Measurements from ENCODE around the gene NXPH2.

NXPH2 gene

DNA sequence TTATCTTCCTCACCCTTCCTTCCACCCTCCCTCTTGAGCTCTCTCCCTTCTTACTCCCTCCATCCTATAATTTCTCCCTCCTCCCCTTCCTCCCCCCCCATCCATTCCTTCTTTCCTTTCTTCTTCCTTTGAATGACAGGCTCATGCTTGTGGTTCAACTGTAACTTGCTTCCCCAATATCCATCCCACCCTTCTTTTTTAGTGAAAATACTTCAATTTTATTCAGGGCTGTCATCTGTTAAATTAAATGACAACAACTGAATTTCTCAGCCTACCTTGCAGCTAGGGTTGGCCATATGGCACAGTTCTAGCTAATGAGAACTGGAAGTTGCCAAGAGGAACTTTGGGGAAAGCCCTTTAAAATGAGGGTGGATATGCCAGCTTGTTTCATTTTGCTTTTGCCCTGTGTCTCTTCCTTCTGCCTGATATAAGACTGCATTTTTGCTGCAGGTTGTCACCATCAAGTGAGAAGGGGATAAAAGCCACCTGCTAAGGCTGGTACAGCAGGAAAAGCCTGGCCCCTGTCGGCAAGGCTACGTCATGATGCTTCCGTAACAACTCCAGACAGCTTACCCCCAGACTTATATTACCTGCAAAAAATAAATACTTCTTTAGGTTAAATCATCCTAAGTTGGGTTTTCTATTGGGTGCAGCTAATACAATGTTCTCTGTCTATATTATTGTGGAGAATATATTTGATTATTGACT, 121.8 kb downstream of the NXPH2 start:
- Histone ChIP-seq H3K4me1 (ENCODE audit: low read length) (no peaks in the 10 kb centered on the region), H3K4me2 (ENCODE audit: low read length) (no peak overlapping the region), H3K27ac (ENCODE audit: low read length) (no peak overlapping the region), H3K79me2 (ENCODE audit: low read length) (no peaks in the 10 kb centered on the region), H3K4me3 (ENCODE audit: low read length) (no peak overlapping the region), H2AFZ (ENCODE audit: low read depth, low read length) (no peak overlapping the region), H3K9me3 (ENCODE audit: insufficient read depth, low read length) (no peaks in the 10 kb centered on the region), H4K20me1 (ENCODE audit: insufficient read depth, low read length) (no peaks in the 10 kb centered on the region), H3K27me3 (ENCODE audit: low read depth, low read length) (no peaks in the 10 kb centered on the region; the same call in 1 of the 2 replicates), H3K9ac (ENCODE audit: low read length) (no peak overlapping the region), H3K36me3 (replicated peaks; ENCODE audit: low read depth, low read length) (no peaks in the 10 kb centered on the region)
- no peak for TF ChIP-seq EZH2phosphoT487 (IDR thresholded peaks at IDR 0.05; ENCODE audit: low read depth)
- TF ChIP-seq, protein P1, sequence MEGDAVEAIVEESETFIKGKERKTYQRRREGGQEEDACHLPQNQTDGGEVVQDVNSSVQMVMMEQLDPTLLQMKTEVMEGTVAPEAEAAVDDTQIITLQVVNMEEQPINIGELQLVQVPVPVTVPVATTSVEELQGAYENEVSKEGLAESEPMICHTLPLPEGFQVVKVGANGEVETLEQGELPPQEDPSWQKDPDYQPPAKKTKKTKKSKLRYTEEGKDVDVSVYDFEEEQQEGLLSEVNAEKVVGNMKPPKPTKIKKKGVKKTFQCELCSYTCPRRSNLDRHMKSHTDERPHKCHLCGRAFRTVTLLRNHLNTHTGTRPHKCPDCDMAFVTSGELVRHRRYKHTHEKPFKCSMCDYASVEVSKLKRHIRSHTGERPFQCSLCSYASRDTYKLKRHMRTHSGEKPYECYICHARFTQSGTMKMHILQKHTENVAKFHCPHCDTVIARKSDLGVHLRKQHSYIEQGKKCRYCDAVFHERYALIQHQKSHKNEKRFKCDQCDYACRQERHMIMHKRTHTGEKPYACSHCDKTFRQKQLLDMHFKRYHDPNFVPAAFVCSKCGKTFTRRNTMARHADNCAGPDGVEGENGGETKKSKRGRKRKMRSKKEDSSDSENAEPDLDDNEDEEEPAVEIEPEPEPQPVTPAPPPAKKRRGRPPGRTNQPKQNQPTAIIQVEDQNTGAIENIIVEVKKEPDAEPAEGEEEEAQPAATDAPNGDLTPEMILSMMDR (IDR thresholded peaks at IDR 0.05; ENCODE audit: low read depth, low read length), result no peak

DNA sequence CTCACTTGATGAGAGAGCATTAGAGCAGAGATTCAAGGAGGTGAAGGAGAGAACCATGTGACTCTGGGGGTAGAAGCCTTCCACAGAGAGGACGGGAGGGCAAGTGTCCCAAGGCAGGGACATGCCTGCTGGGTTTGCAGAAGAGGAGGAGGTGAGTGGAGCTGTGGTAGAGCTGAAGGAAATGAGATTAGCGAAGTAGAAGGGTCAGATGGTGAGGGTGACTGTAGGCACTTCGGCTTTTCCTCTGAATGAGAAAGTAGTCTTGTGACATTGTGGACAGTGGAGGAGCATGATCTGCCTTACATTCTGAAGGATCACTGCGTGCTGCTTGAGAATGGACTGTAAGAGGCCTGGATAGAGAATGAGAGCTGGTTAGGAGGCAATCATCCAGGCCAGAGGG, 126.0 kb downstream of the NXPH2 start:
- Histone ChIP-seq H3K27ac (ENCODE audit: low read length) (no peak overlapping the region), H3K36me3 (replicated peaks; ENCODE audit: low read depth, low read length) (no peaks in the 10 kb centered on the region), H3K4me3 (ENCODE audit: low read length) (no peak overlapping the region), H2AFZ (ENCODE audit: low read depth, low read length) (no peak overlapping the region), H3K79me2 (ENCODE audit: low read length) (no peaks in the 10 kb centered on the region), H3K4me1 (ENCODE audit: low read length) (no peaks in the 10 kb centered on the region), H3K9me3 (ENCODE audit: insufficient read depth, low read length) (no peaks in the 10 kb centered on the region), H3K27me3 (ENCODE audit: low read depth, low read length) (no peaks in the 10 kb centered on the region; the same call in 1 of the 2 replicates), H3K9ac (ENCODE audit: low read length) (no peak overlapping the region), H3K4me2 (ENCODE audit: low read length) (no peak overlapping the region), H4K20me1 (ENCODE audit: insufficient read depth, low read length) (no peaks in the 10 kb centered on the region)
- no peak for TF ChIP-seq EZH2phosphoT487 (IDR thresholded peaks at IDR 0.05; ENCODE audit: low read depth)
- TF ChIP-seq, protein P1 (IDR thresholded peaks at IDR 0.05; ENCODE audit: low read depth, low read length), result no peak

DNA sequence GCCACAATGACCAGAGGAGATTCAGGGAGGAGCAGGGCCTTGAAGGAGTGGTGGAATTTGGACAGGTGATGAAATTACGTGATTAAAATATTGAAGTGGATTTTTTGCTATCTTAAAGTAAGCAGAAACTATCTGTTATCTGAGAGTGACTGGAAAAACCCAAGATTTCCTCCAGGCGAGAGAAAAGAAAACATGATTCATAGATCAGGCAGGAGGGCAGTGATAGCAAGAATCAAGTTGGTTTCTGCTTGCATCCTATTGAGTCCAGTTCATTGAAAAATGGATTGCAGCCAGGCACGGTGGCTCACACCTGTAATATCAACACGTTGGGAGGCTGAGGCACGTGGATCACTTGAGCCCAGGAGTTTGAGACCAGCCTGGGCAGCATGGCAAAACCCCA, 127.8 kb downstream of the NXPH2 start:
- no peaks in the 10 kb centered on the region for H3K27me3 ChIP-seq (ENCODE audit: low read depth, low read length)
- H3K9me3 ChIP-seq (ENCODE audit: insufficient read depth, low read length), result no peaks in the 10 kb centered on the region
- H2AFZ ChIP-seq (ENCODE audit: low read depth, low read length), result no peak overlapping the region
- no peak overlapping the region for H3K27ac ChIP-seq (ENCODE audit: low read length)
- H3K4me2 ChIP-seq (ENCODE audit: low read length), result no peak overlapping the region
- H3K4me3 ChIP-seq (ENCODE audit: low read length), result no peak overlapping the region
- TF ChIP-seq, protein P1 (IDR thresholded peaks at IDR 0.05; ENCODE audit: low read depth, low read length), result no peak
- TF ChIP-seq EZH2phosphoT487 (IDR thresholded peaks at IDR 0.05; ENCODE audit: low read depth), result no peak
- no peaks in the 10 kb centered on the region for H4K20me1 ChIP-seq (ENCODE audit: insufficient read depth, low read length)
- H3K79me2 ChIP-seq (ENCODE audit: low read length), result no peaks in the 10 kb centered on the region
- no peaks in the 10 kb centered on the region for H3K4me1 ChIP-seq (ENCODE audit: low read length)
- H3K9ac ChIP-seq (ENCODE audit: low read length), result no peak overlapping the region
- H3K36me3 ChIP-seq (replicated peaks; ENCODE audit: low read depth, low read length), result no peaks in the 10 kb centered on the region

DNA sequence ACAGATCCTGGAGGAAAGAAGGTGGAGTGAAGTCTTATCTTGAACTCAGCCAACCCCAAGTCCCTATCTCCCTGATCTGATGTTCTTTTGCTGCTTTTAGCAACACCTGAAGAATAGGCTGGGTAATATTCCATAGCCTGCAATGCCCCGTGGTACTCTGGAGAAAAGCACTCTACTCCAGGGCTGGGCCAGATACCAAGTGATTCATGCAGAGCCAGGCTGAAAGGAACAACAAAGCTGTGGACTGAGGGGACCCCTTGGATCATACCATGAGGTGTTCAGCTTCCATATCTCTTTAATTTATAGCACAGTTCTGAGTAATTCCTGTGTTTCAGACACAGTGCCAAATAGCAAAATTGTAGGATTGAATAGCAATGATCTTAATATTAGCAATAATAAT, 130.6 kb downstream of the NXPH2 start:
- Histone ChIP-seq H3K27me3 (ENCODE audit: low read depth, low read length) (no peaks in the 10 kb centered on the region), H3K9me3 (ENCODE audit: insufficient read depth, low read length) (no peaks in the 10 kb centered on the region), H3K4me1 (ENCODE audit: low read length) (no peaks in the 10 kb centered on the region), H3K36me3 (replicated peaks; ENCODE audit: low read depth, low read length) (no peaks in the 10 kb centered on the region), H3K4me2 (ENCODE audit: low read length) (no peak overlapping the region), H3K4me3 (ENCODE audit: low read length) (no peak overlapping the region), H3K27ac (ENCODE audit: low read length) (no peak overlapping the region), H3K79me2 (ENCODE audit: low read length) (no peaks in the 10 kb centered on the region), H2AFZ (ENCODE audit: low read depth, low read length) (no peak overlapping the region), H3K9ac (ENCODE audit: low read length) (no peak overlapping the region), H4K20me1 (ENCODE audit: insufficient read depth, low read length) (no peaks in the 10 kb centered on the region)
- TF ChIP-seq, protein P1 (IDR thresholded peaks at IDR 0.05; ENCODE audit: low read depth, low read length), result no peak
- no peak for TF ChIP-seq EZH2phosphoT487 (IDR thresholded peaks at IDR 0.05; ENCODE audit: low read depth)

All from OCI-LY3 (cell line).